Measurements from ENCODE around the gene STX7.

STX7 gene

GRCh38 chr6:132411296-132411695 is 101.6 kb downstream of the STX7 start:
- no peak for DNase-seq

- DNase-seq: no peak
Measured at GRCh38 chr6:132410830-132411229, 102.1 kb downstream of the STX7 start.

- DNase-seq: no peak
Measured at GRCh38 chr6:132405143-132405915, 107.6 kb downstream of the STX7 start.

- DNase-seq: no peak
Measured at GRCh38 chr6:132404736-132405135, 108.2 kb downstream of the STX7 start.

- DNase-seq: no peak
Measured at GRCh38 chr6:132404330-132404729, 108.6 kb downstream of the STX7 start.

GRCh38 chr6:132401618-132402285 is 111.2 kb downstream of the STX7 start:
- no peak for DNase-seq

GRCh38 chr6:132400883-132401617 is 111.9 kb downstream of the STX7 start, which contains the start of gene MOXD1:
TSS of gene MOXD1 (minus strand) at chr6:132401475. CDS start at chr6:132401426, 49 bp downstream.
- no peak for DNase-seq

GRCh38 chr6:132400555-132400882 is 112.4 kb downstream of the STX7 start:
- no peak for DNase-seq

GRCh38 chr6:132399376-132400074 is 113.4 kb downstream of the STX7 start:
- no peak for DNase-seq
